Uterus (tissue), 2 donors: ENCODE data around the gene HCN1.

Experiments used
- CTCF ChIP-seq, 4 experiments: fragments of 200-600 bp in 2 of 4; fragments of 450-650 bp in 2 of 4; sonication (generic) in 2 of 4; IDR thresholded peaks; one replicate each; pipeline ENCODE4 v1.5.1; 2016 to 2019; ENCODE audit warnings: antibody characterized with exemption in 4 of 4, mild to moderate bottlenecking in 2 of 4, moderate library complexity in 1 of 4
- POLR2A ChIP-seq, 2 donors: fragments of 450-650 bp; IDR thresholded peaks; one replicate each; pipeline ENCODE4 v1.6.1; 2016; ENCODE audit warnings: antibody characterized with exemption in 2 of 2, mild to moderate bottlenecking in 1 of 2, moderate library complexity in 1 of 2

DNA sequence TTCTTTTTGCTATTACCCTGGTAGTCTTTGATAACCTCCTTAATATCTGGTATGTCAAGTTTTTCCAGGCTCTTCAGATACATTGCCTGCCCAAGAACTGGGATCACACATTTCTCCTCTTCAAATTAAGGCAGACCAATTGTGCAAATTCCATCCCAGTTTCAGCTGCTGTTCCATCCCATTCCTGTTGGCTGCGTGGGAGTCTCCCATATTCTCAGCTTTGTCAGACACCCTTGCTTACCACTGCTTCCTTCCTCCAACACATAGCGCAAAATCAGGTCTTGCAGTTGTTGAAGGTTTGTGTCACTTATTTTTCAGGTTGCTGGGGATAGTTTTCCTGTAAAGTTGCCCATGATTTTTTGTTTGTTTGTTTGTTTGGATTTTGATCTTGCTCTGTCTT, 15.2 kb downstream of the HCN1 start:
- TF ChIP-seq POLR2A (IDR thresholded peaks at IDR 0.05) (no peak), CTCF (IDR thresholded peaks at IDR 0.05) (no peak)
